ENCODE results near the gene AP3B1. TPM values are rescaled to one million over a fixed set of nuclear protein-coding genes. Genes with fewer than 3 reads are reported as not detected.

Gene AP3B1
- total and polyA plus RNA-seq, 2 donors from 2014 or later = 49.3 to 53.2 TPM

DNA sequence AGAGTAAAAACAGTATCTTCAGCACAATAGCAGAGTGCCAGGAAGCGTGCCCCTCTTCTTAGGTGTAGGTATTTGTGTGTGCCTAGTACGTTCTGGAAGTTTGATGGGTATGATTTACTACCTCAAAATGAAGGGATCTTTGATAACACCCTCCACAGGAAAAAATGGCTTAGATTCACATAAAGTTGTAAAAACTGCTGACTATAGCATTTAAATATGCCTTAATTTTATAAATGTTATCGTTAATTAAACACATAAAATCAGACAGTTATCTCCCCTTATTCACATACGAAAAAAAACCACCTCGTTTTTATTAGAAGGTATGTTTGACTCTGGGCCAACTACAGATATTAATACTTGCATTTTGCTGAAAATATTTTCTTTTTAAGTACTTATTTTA is 274.8 kb downstream of the AP3B1 start:
- FAIRE-seq = no peak
- Histone ChIP-seq H3K4me1 (ENCODE audit: control insufficient read depth in 2 of 3, insufficient read depth in 2 of 3, low read depth in 1 of 3, low read length in 3 of 3) (no peaks in the 10 kb centered on the region), H3K36me3 (ENCODE audit: control insufficient read depth in 2 of 3, insufficient read depth in 3 of 3, low read length in 3 of 3) (no peaks in the 10 kb centered on the region), H3K27ac (ENCODE audit: low read depth in 2 of 2, low read length in 2 of 2) (no peak overlapping the region), H3K9me3 (ENCODE audit: control insufficient read depth in 2 of 3, insufficient read depth in 1 of 3, low read length in 3 of 3) (no peaks in the 10 kb centered on the region), H3K27me3 (ENCODE audit: control insufficient read depth, insufficient read depth, low read length) (no peaks in the 10 kb centered on the region), H3K9ac (ENCODE audit: low read length in 3 of 3) (no peak overlapping the region), H3K4me3 (ENCODE audit: low read length in 3 of 3) (no peak overlapping the region)
- TF ChIP-seq, protein P1, sequence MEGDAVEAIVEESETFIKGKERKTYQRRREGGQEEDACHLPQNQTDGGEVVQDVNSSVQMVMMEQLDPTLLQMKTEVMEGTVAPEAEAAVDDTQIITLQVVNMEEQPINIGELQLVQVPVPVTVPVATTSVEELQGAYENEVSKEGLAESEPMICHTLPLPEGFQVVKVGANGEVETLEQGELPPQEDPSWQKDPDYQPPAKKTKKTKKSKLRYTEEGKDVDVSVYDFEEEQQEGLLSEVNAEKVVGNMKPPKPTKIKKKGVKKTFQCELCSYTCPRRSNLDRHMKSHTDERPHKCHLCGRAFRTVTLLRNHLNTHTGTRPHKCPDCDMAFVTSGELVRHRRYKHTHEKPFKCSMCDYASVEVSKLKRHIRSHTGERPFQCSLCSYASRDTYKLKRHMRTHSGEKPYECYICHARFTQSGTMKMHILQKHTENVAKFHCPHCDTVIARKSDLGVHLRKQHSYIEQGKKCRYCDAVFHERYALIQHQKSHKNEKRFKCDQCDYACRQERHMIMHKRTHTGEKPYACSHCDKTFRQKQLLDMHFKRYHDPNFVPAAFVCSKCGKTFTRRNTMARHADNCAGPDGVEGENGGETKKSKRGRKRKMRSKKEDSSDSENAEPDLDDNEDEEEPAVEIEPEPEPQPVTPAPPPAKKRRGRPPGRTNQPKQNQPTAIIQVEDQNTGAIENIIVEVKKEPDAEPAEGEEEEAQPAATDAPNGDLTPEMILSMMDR (IDR thresholded peaks at IDR 0.05; ENCODE audit: borderline replicate concordance, extremely low read depth, insufficient read depth) = no peak
- intact Hi-C loops (cut with DNase I) = no loop called here
- no peak for DNase-seq

DNA sequence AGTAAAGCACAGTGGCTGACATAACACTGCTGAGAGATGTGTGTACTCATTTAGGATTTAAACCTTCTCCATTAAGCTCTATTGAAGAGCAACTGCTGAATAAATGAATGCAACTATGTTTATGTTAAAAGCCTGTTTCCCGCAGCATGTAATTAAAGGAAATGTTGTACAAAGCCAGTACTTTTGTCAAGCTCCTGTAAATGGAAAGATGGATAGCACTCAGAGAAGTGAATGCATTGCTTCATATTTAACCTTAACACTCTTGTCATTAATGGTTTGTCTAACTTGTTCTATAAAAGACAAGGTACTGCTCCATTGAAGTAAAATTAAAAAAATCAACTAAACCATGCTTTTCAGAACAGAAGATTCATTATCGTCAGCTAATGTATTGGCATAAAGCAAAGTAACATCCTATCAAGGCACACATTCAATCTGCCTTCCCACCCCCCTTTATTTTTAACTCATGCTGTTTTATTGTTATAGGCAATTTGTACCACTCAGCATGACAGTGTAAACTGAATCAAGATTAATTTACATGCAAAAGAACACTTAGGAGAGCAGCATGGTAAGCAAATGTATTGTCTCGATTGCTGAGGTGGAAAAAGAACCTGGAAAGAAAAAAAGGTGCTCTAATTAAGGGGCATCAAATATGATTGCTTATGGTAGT is 277.5 kb downstream of the AP3B1 start:
- FAIRE-seq = no peak
- H3K27me3 ChIP-seq (ENCODE audit: control insufficient read depth, insufficient read depth, low read length) = no peaks in the 10 kb centered on the region
- intact Hi-C loops (cut with DNase I) = no loop called here

GRCh38 chr5:78009937-78010527 is 284.5 kb downstream of the AP3B1 start:
- no peaks in the 10 kb centered on the region for H3K9me3 ChIP-seq (ENCODE audit: control insufficient read depth in 2 of 3, insufficient read depth in 1 of 3, low read length in 3 of 3)
- H3K27me3 ChIP-seq (ENCODE audit: control insufficient read depth, insufficient read depth, low read length) = no peaks in the 10 kb centered on the region
- H3K4me3 ChIP-seq (ENCODE audit: low read length in 3 of 3) = no peak overlapping the region
- H3K27ac ChIP-seq (ENCODE audit: low read depth in 2 of 2, low read length in 2 of 2) = peak overlapping the region in 1 of 2 donors; percentile 16
- TF ChIP-seq, protein P1 (IDR thresholded peaks at IDR 0.05; ENCODE audit: borderline replicate concordance, extremely low read depth, insufficient read depth) = no peak
- H3K4me1 ChIP-seq (ENCODE audit: control insufficient read depth in 2 of 3, insufficient read depth in 2 of 3, low read depth in 1 of 3, low read length in 3 of 3) = no peaks in the 10 kb centered on the region
- intact Hi-C loops (cut with DNase I) = no loop called here
- H3K9ac ChIP-seq (ENCODE audit: low read length in 3 of 3) = no peak overlapping the region
- H3K36me3 ChIP-seq (ENCODE audit: control insufficient read depth in 2 of 3, insufficient read depth in 3 of 3, low read length in 3 of 3) = no peaks in the 10 kb centered on the region
- DNase-seq (no peak), FAIRE-seq (peak; percentile 61)

More for the DNA sequence above, 277.5 kb downstream of the AP3B1 start:
- TF ChIP-seq, protein P1 (IDR thresholded peaks at IDR 0.05; ENCODE audit: borderline replicate concordance, extremely low read depth, insufficient read depth) = no peak
- DNase-seq = no peak
- Histone ChIP-seq H3K36me3 (ENCODE audit: control insufficient read depth in 2 of 3, insufficient read depth in 3 of 3, low read length in 3 of 3) (no peaks in the 10 kb centered on the region), H3K4me1 (ENCODE audit: control insufficient read depth in 2 of 3, insufficient read depth in 2 of 3, low read depth in 1 of 3, low read length in 3 of 3) (no peaks in the 10 kb centered on the region), H3K9ac (ENCODE audit: low read length in 3 of 3) (no peak overlapping the region), H3K9me3 (ENCODE audit: control insufficient read depth in 2 of 3, insufficient read depth in 1 of 3, low read length in 3 of 3) (no peaks in the 10 kb centered on the region), H3K4me3 (ENCODE audit: low read length in 3 of 3) (no peak overlapping the region), H3K27ac (ENCODE audit: low read depth in 2 of 2, low read length in 2 of 2) (no peak overlapping the region)
